K562 (cell line): ENCODE data around the gene OR52E5. TPM values are rescaled to one million over a fixed set of nuclear protein-coding genes. Genes with fewer than 3 reads are reported as not detected.

Experiments
- CXXC5 ChIP-seq: fragments of 250-450 bp; sonication (Bioruptor Pico); IDR thresholded peaks from 2 replicates; pipeline ENCODE4 v1.8.0; 2022; ENCODE audit warnings: inconsistent platforms, mild to moderate bottlenecking, moderate library complexity
- IRF9 ChIP-seq: fragments of 450-650 bp; IDR thresholded peaks from 2 replicates; pipeline ENCODE4 v1.6.1; 2016; ENCODE audit warnings: missing biosample characterization, missing genetic modification characterization
- ZNF280B ChIP-seq: fragments of 250-450 bp; sonication (Bioruptor Pico); IDR thresholded peaks from 2 replicates; pipeline ENCODE4 v1.5.1; 2021; ENCODE audit warnings: mild to moderate bottlenecking
- polyA plus RNA-seq, 8 experiments: library from polyadenylated mRNA; depleted of rRNA in 4 of 8; stranded (reverse) in 5 of 8; unstranded in 3 of 8; fragments of >200 nt; fragmentation: Nextera tagmentation in 2 of 8; fragmentation: Illumina TruSeq in 1 of 8; extraction: Ambion mirVana in 2 of 8; extraction: Trizol in 1 of 8; gene quantifications; 2 replicates each; pipeline versions ENCODE4 v1.2.1 to v1.2.3, GENCODE V29; 2011 to 2014; ENCODE audit warnings: inconsistent platforms in 1 of 8, missing spikeins in 1 of 8
- total RNA-seq, 7 experiments: library from RNA; depleted of rRNA in 6 of 7; stranded (reverse); fragments of >200 nt in 6 of 7; fragmentation: Illumina TruSeq in 2 of 7; extraction: Trizol in 2 of 7; gene quantifications; 2 replicates each; pipeline versions ENCODE4 v1.2.1 to v1.2.3, GENCODE V29; 2011 to 2021; ENCODE audit warnings: low replicate concordance in 1 of 7
- TF ChIP-seq, protein P1 (sequence below): fragments of 150-350 bp; IDR thresholded peaks from 2 replicates; pipeline ENCODE4 v1.6.1; 2014; ENCODE audit warnings: low read depth, mild to moderate bottlenecking, low read length, borderline replicate concordance
- TF ChIP-seq, protein P2 (sequence below): sonication (generic); formaldehyde crosslinking; IDR thresholded peaks from 2 replicates; pipeline ENCODE4 v1.4.0; 2020; ENCODE audit warnings: mild to moderate bottlenecking, missing genetic modification reagents
- TF ChIP-seq, protein P3 (sequence below): sonication (generic); formaldehyde crosslinking; IDR thresholded peaks from 2 replicates; pipeline ENCODE4 v1.8.0; 2022; ENCODE audit warnings: mild to moderate bottlenecking, low read depth, missing genetic modification reagents

The OR52E5 gene
- total and polyA plus RNA-seq, 9 of the 15 experiments (the other 6 are each of a cell fraction or from before 2014, with no cell fraction given), result not detected

GRCh38 chr11:5892908-5893307, at the start of gene OR52E5 (continued):
- TF ChIP-seq, protein P1, sequence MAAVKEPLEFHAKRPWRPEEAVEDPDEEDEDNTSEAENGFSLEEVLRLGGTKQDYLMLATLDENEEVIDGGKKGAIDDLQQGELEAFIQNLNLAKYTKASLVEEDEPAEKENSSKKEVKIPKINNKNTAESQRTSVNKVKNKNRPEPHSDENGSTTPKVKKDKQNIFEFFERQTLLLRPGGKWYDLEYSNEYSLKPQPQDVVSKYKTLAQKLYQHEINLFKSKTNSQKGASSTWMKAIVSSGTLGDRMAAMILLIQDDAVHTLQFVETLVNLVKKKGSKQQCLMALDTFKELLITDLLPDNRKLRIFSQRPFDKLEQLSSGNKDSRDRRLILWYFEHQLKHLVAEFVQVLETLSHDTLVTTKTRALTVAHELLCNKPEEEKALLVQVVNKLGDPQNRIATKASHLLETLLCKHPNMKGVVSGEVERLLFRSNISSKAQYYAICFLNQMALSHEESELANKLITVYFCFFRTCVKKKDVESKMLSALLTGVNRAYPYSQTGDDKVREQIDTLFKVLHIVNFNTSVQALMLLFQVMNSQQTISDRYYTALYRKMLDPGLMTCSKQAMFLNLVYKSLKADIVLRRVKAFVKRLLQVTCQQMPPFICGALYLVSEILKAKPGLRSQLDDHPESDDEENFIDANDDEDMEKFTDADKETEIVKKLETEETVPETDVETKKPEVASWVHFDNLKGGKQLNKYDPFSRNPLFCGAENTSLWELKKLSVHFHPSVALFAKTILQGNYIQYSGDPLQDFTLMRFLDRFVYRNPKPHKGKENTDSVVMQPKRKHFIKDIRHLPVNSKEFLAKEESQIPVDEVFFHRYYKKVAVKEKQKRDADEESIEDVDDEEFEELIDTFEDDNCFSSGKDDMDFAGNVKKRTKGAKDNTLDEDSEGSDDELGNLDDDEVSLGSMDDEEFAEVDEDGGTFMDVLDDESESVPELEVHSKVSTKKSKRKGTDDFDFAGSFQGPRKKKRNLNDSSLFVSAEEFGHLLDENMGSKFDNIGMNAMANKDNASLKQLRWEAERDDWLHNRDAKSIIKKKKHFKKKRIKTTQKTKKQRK, result no peak
- TF ChIP-seq, protein P2, sequence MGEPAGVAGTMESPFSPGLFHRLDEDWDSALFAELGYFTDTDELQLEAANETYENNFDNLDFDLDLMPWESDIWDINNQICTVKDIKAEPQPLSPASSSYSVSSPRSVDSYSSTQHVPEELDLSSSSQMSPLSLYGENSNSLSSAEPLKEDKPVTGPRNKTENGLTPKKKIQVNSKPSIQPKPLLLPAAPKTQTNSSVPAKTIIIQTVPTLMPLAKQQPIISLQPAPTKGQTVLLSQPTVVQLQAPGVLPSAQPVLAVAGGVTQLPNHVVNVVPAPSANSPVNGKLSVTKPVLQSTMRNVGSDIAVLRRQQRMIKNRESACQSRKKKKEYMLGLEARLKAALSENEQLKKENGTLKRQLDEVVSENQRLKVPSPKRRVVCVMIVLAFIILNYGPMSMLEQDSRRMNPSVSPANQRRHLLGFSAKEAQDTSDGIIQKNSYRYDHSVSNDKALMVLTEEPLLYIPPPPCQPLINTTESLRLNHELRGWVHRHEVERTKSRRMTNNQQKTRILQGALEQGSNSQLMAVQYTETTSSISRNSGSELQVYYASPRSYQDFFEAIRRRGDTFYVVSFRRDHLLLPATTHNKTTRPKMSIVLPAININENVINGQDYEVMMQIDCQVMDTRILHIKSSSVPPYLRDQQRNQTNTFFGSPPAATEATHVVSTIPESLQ (CRISPR knock-in tag), result no peak
- TF ChIP-seq, protein P3, sequence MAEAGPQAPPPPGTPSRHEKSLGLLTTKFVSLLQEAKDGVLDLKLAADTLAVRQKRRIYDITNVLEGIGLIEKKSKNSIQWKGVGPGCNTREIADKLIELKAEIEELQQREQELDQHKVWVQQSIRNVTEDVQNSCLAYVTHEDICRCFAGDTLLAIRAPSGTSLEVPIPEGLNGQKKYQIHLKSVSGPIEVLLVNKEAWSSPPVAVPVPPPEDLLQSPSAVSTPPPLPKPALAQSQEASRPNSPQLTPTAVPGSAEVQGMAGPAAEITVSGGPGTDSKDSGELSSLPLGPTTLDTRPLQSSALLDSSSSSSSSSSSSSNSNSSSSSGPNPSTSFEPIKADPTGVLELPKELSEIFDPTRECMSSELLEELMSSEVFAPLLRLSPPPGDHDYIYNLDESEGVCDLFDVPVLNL (CRISPR knock-in tag), result no peak
- TF ChIP-seq CXXC5 (no peak), ZNF280B (no peak), IRF9 (tag) (no peak)
- TF ChIP-seq, all 486 proteins: peak for 0
